Fibroblast of the aortic adventitia (primary cell): Measurements from ENCODE around the gene PLA2R1. TPM values are rescaled to one million over a fixed set of nuclear protein-coding genes. Genes with fewer than 3 reads are reported as not detected.

Source experiments
- DNase-seq: peaks from one replicate; pipeline ENCODE4 v3.0.0-alpha.2; 2010; ENCODE audit warnings: low read depth
- H3K4me3 ChIP-seq: 2 replicates; pipeline ENCODE4 v1.5.1; 2011; ENCODE audit warnings: low read depth, mild to moderate bottlenecking, control low read depth, low read length, moderate library complexity
- total RNA-seq: library from RNA; depleted of rRNA; stranded (reverse); fragments of >200 nt; gene quantifications from 2 replicates; pipeline ENCODE4 v1.2.3, GENCODE V29; 2012; ENCODE audit warnings: low replicate concordance
- TF ChIP-seq, protein P1 (sequence below): IDR thresholded peaks from 2 replicates; pipeline ENCODE4 v1.5.1; 2011; ENCODE audit warnings: mild to moderate bottlenecking, low read length, control low read depth, inconsistent platforms; ENCODE audit not compliant: insufficient read depth

The PLA2R1 gene
- total RNA-seq, 1 donor = 27.0 TPM

- DNase-seq = no peak
- H3K4me3 ChIP-seq = no peak overlapping the region
- TF ChIP-seq, protein P1, sequence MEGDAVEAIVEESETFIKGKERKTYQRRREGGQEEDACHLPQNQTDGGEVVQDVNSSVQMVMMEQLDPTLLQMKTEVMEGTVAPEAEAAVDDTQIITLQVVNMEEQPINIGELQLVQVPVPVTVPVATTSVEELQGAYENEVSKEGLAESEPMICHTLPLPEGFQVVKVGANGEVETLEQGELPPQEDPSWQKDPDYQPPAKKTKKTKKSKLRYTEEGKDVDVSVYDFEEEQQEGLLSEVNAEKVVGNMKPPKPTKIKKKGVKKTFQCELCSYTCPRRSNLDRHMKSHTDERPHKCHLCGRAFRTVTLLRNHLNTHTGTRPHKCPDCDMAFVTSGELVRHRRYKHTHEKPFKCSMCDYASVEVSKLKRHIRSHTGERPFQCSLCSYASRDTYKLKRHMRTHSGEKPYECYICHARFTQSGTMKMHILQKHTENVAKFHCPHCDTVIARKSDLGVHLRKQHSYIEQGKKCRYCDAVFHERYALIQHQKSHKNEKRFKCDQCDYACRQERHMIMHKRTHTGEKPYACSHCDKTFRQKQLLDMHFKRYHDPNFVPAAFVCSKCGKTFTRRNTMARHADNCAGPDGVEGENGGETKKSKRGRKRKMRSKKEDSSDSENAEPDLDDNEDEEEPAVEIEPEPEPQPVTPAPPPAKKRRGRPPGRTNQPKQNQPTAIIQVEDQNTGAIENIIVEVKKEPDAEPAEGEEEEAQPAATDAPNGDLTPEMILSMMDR = no peak
These were observed 56.5 kb downstream of the PLA2R1 start for GRCh38 chr2:160005908-160006307.

- no peak overlapping the region for H3K4me3 ChIP-seq
- TF ChIP-seq, protein P1 = no peak
- DNase-seq = no peak
These were observed 56.9 kb downstream of the PLA2R1 start for GRCh38 chr2:160005476-160005875.

- TF ChIP-seq, protein P1 = no peak
- no peak overlapping the region for H3K4me3 ChIP-seq
- DNase-seq = peak; percentile 5
These were observed 63.5 kb downstream of the PLA2R1 start for GRCh38 chr2:159998961-159999360.

- TF ChIP-seq, protein P1 = no peak
- DNase-seq = no peak
- H3K4me3 ChIP-seq = no peak overlapping the region
These were observed 64.2 kb downstream of the PLA2R1 start for GRCh38 chr2:159998243-159998642.

DNA sequence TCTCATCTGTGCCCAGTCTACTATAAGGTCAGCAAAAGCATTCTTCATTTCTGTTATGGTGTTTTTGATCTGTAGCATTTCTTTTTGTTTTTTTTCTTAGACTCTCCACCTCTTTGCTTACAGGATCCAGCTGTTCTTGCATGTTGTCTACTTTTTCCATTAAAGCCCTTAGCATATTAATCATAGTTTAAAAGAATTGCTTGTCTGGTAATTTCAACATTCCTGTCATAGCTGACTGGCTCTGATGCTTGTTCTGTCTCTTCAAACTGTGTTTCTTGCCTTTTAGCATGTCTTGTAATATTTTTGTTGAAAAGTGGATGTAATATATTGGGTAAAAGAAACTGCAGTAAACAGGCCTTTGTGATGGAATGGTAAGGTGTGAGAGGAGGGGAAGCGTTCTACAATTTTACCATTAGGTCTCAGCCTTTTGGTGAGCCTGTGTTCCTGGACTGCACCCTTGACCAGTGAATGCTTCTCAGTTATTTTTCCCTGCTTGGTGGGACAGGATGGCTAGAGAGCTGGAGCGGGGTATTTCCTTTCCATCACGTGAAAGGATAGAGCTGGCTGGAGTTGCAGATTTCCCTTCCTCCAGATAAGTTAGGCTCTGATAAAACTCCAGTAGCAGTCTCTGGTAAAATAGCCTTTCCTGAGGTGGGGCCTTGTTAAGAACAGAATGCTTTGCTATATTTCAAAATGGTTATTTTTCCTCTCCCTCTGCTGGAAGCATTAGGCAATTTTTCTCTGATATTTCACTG lies 65.4 kb downstream of the PLA2R1 start:
- peak; percentile 73 for DNase-seq
- TF ChIP-seq, protein P1 = peak; percentile 31
- H3K4me3 ChIP-seq = no peak overlapping the region

GRCh38 chr2:159995038-159995437 lies 67.4 kb downstream of the PLA2R1 start:
- TF ChIP-seq, protein P1 = no peak
- H3K4me3 ChIP-seq = no peak overlapping the region
- no peak for DNase-seq

DNA sequence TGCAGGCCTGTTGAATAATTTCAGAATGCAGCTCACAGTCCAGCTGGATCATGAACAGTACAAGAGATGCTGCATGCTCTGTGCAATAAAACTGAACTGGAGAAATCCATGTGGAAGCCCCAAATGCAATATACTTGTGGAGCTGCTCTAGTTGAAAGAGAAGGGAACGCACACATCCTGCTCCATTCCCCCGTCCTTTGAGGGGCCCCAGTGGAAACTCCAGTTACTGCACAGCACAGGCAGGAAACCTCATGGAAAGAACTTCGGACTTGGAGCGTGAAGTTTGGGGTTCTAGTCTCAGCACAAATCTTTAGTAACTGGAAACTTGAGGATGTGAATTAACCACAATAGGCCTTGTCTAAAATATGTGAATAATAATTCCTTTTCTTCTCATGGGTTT lies 73.2 kb downstream of the PLA2R1 start:
- no peak overlapping the region for H3K4me3 ChIP-seq
- TF ChIP-seq, protein P1 = no peak
- no peak for DNase-seq
